Measurements from ENCODE around the gene CDH7. TPM values are rescaled to one million over a fixed set of nuclear protein-coding genes. Genes with fewer than 3 reads are reported as not detected.

CDH7 gene
- total RNA-seq, 1 donor = not detected

GRCh38 chr18:65822826-65823225, 72.0 kb downstream of the CDH7 start:
- no peak for DNase-seq (ENCODE audit: low read depth)
- TF ChIP-seq CTCF (IDR thresholded peaks at IDR 0.05; ENCODE audit: insufficient read depth, low read length) = no peak
- no peak overlapping the region for H3K4me3 ChIP-seq (ENCODE audit: low read depth, low read length)

GRCh38 chr18:65827444-65827843, 76.6 kb downstream of the CDH7 start:
- no peak overlapping the region for H3K4me3 ChIP-seq (ENCODE audit: low read depth, low read length)
- DNase-seq (ENCODE audit: low read depth) = no peak
- no peak for TF ChIP-seq CTCF (IDR thresholded peaks at IDR 0.05; ENCODE audit: insufficient read depth, low read length)

- no peak overlapping the region for H3K4me3 ChIP-seq (ENCODE audit: low read depth, low read length)
- DNase-seq (ENCODE audit: low read depth) = no peak
- TF ChIP-seq CTCF (IDR thresholded peaks at IDR 0.05; ENCODE audit: insufficient read depth, low read length) = no peak
These were observed 85.1 kb downstream of the CDH7 start for GRCh38 chr18:65835881-65836280.

- TF ChIP-seq CTCF (IDR thresholded peaks at IDR 0.05; ENCODE audit: insufficient read depth, low read length) = no peak
- DNase-seq (ENCODE audit: low read depth) = no peak
- no peak overlapping the region for H3K4me3 ChIP-seq (ENCODE audit: low read depth, low read length)
These were observed 95.3 kb downstream of the CDH7 start for GRCh38 chr18:65846107-65846506.

GRCh38 chr18:65852273-65852672, 101.5 kb downstream of the CDH7 start:
- no peak overlapping the region for H3K4me3 ChIP-seq (ENCODE audit: low read depth, low read length)
- no peak for DNase-seq (ENCODE audit: low read depth)
- TF ChIP-seq CTCF (IDR thresholded peaks at IDR 0.05; ENCODE audit: insufficient read depth, low read length) = no peak

- H3K4me3 ChIP-seq (ENCODE audit: low read depth, low read length) = no peak overlapping the region
- no peak for DNase-seq (ENCODE audit: low read depth)
- no peak for TF ChIP-seq CTCF (IDR thresholded peaks at IDR 0.05; ENCODE audit: insufficient read depth, low read length)
These were observed 108.3 kb downstream of the CDH7 start for GRCh38 chr18:65859075-65859474.

GRCh38 chr18:65869527-65869926, 118.7 kb downstream of the CDH7 start:
- no peak overlapping the region for H3K4me3 ChIP-seq (ENCODE audit: low read depth, low read length)
- DNase-seq (ENCODE audit: low read depth) = no peak
- TF ChIP-seq CTCF (IDR thresholded peaks at IDR 0.05; ENCODE audit: insufficient read depth, low read length) = no peak
